ENCODE data around the gene GPR87. TPM values are rescaled to one million over a fixed set of nuclear protein-coding genes. Genes with fewer than 3 reads are reported as not detected.

Gene GPR87
- total RNA-seq, 1 experiment from 2014 or later: 13.3 TPM

GRCh38 chr3:151259664-151260063 is 57.0 kb downstream of the GPR87 start:
- ChIA-PET CTCF (no interaction called here), POLR2A (ENCODE audit: unreplicated experiment) (no interaction called here)
- no peak for ATAC-seq

GRCh38 chr3:151256749-151257148 is 59.9 kb downstream of the GPR87 start:
- CTCF ChIA-PET: no interaction called here

More at GRCh38 chr3:151259664-151260063, 57.0 kb downstream of the GPR87 start:
- H3K27ac ChIP-seq (ENCODE audit: low read length): no peak overlapping the region
- no peak overlapping the region for H3K9ac ChIP-seq (ENCODE audit: low read length)
- no peak overlapping the region for H2AFZ ChIP-seq (ENCODE audit: low read length)
- no TSS peak for BruUV-seq (replicated peaks)
- DNase-seq: no peak
- H3K36me3 ChIP-seq (ENCODE audit: low read depth, low read length): no peaks in the 10 kb centered on the region
- intact Hi-C loops (cut with micrococcal nuclease): no loop called here
- H3F3A ChIP-seq (ENCODE audit: low read length, unreplicated experiment): no peaks in the 10 kb centered on the region
- H3K4me3 ChIP-seq (ENCODE audit: low read length): no peak overlapping the region
- no peaks in the 10 kb centered on the region for H3K9me3 ChIP-seq (ENCODE audit: low read length)
- H3K9me2 ChIP-seq (replicated peaks; ENCODE audit: low read length): no peaks in the 10 kb centered on the region
- peaks cover 20% of the 10 kb centered on the region for H3K27me3 ChIP-seq (ENCODE audit: low read length)
- H4K20me1 ChIP-seq (ENCODE audit: low read length): no peaks in the 10 kb centered on the region
- no peak overlapping the region for H3K4me2 ChIP-seq (ENCODE audit: low read length)
- no peaks in the 10 kb centered on the region for H3K4me1 ChIP-seq (ENCODE audit: insufficient read depth, low read length)
- TF ChIP-seq EZH2phosphoT487 (IDR thresholded peaks at IDR 0.05; ENCODE audit: borderline replicate concordance, low read length): no peak
- TF ChIP-seq CTCF (conservative IDR thresholded peaks at IDR 0.05; ENCODE audit: low read depth, low read length): no peak
- TF ChIP-seq EZH2 (IDR thresholded peaks at IDR 0.05; ENCODE audit: low read length, unreplicated experiment): no peak
- H3K79me2 ChIP-seq (ENCODE audit: low read length): no peaks in the 10 kb centered on the region

More at GRCh38 chr3:151256749-151257148, 59.9 kb downstream of the GPR87 start:
- no peaks in the 10 kb centered on the region for H3K9me3 ChIP-seq (ENCODE audit: low read length)
- intact Hi-C loops (cut with micrococcal nuclease): no loop called here
- H3K36me3 ChIP-seq (ENCODE audit: low read depth, low read length): no peaks in the 10 kb centered on the region
- no peak overlapping the region for H3K4me3 ChIP-seq (ENCODE audit: low read length)
- DNase-seq (no peak), ATAC-seq (no peak)
- no peak overlapping the region for H3K27ac ChIP-seq (ENCODE audit: low read length)
- no peaks in the 10 kb centered on the region for H3K79me2 ChIP-seq (ENCODE audit: low read length)
- H3K9me2 ChIP-seq (replicated peaks; ENCODE audit: low read length): no peaks in the 10 kb centered on the region
- TF ChIP-seq CTCF (conservative IDR thresholded peaks at IDR 0.05; ENCODE audit: low read depth, low read length) (no peak), EZH2 (IDR thresholded peaks at IDR 0.05; ENCODE audit: low read length, unreplicated experiment) (no peak), EZH2phosphoT487 (IDR thresholded peaks at IDR 0.05; ENCODE audit: borderline replicate concordance, low read length) (no peak)
- no peaks in the 10 kb centered on the region for H4K20me1 ChIP-seq (ENCODE audit: low read length)
- H3K9ac ChIP-seq (ENCODE audit: low read length): no peak overlapping the region
- H3K27me3 ChIP-seq (ENCODE audit: low read length): peaks cover 20% of the 10 kb centered on the region
- no peak overlapping the region for H2AFZ ChIP-seq (ENCODE audit: low read length)
- POLR2A ChIA-PET (ENCODE audit: unreplicated experiment): no interaction called here
- no peaks in the 10 kb centered on the region for H3F3A ChIP-seq (ENCODE audit: low read length, unreplicated experiment)
- no peaks in the 10 kb centered on the region for H3K4me1 ChIP-seq (ENCODE audit: insufficient read depth, low read length)
- no TSS peak for BruUV-seq (replicated peaks)
- no peak overlapping the region for H3K4me2 ChIP-seq (ENCODE audit: low read length)
